ENCODE measurements around the gene KANSL3.
"Not testable (repeated sequence)": the region's sequence is repeated elsewhere in the genome, so short reads cannot be mapped to it uniquely, and the experiment has no call there.

Gene KANSL3

DNA sequence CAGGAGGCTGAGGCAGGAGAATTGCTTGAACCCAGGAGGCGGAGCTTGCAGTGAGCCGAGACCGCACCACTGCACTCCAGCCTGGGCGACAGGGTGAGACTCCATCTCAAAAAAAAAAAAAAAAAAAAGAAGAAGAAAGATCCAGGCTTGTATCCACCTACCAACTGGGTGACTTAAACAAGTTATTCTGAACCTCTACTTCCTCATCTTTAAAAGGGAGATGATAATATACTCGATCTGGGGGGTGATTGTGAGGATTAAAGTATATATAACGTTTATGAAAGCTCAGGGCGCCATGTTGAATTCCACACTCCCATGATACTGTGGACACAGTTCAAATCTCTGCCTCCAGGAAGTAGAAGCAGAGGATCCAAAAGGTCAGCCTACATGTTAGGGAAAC, 16.7 kb upstream of the KANSL3 start:
- not testable (repeated sequence) for DNase-seq

GRCh38 chr2:96651793-96652192, 13.7 kb upstream of the KANSL3 start:
- DNase-seq: no peak

DNA sequence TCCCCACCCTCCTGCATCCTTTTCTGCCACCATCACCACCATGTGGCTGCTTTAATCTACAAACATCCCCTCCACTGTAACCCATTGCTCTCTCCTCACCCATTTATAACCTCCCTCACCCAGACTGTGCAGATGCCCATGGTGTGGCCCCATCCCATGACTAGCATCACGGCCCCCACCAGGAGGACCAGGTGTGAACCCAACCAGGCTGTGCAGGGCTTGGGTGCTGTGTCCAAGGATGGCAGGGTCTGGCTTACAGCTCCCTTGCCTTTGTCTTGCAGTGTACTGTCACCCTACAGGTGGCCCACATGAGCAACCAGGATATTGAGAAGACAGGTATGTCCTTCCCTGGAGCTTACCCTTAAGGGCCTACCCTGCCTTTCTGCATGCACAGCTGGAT, 11.2 kb upstream of the KANSL3 start:
- DNase-seq: no peak

GRCh38 chr2:96648306-96648930, 10.3 kb upstream of the KANSL3 start:
- DNase-seq: no peak

- DNase-seq: no peak
Measured at GRCh38 chr2:96647681-96648080, 9.6 kb upstream of the KANSL3 start.

DNA sequence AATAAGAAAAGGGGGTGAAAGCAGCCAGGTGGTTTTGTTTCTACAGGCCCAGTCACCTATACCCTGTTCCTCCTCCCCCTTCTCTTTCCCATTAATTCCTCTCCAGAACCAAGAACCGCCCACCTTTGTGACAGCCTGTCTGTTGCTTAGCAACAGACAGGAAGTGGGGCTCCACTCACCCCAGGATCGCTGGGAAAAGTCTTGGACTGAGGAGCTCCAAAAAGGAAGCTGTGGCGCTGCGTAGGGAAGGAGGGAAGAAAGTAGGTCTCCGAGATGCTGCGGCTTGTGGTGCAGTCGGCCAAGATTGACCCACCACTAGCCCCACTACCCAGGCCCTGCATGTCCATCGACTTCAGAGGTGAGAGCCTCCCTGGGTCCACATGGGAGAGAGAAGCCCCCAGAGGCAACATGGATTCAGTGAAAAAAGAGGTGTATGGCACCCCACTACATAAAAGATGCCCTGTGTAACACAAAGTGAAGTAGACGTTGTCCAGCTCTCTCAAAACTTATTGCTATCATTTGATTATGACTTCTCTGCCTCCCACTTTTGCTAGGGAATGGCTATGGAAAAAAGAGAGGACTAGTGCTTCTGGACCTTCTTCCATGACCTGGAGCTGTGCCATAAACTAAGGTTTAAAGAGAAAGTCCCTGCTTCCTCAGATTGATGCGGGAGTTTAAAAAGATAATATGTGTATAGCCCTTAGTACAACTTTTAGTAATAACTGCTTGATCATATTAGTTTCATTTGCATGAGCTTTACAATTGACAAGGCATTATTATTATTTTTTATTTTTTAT, 4.7 kb upstream of the KANSL3 start, which contains the start of gene FER1L5:
Gene FER1L5 (plus strand): TSS at position 201 of the 797 bp plus-strand sequence. CDS start 73 bp downstream, at position 274.
- DNase-seq: no peak

DNA sequence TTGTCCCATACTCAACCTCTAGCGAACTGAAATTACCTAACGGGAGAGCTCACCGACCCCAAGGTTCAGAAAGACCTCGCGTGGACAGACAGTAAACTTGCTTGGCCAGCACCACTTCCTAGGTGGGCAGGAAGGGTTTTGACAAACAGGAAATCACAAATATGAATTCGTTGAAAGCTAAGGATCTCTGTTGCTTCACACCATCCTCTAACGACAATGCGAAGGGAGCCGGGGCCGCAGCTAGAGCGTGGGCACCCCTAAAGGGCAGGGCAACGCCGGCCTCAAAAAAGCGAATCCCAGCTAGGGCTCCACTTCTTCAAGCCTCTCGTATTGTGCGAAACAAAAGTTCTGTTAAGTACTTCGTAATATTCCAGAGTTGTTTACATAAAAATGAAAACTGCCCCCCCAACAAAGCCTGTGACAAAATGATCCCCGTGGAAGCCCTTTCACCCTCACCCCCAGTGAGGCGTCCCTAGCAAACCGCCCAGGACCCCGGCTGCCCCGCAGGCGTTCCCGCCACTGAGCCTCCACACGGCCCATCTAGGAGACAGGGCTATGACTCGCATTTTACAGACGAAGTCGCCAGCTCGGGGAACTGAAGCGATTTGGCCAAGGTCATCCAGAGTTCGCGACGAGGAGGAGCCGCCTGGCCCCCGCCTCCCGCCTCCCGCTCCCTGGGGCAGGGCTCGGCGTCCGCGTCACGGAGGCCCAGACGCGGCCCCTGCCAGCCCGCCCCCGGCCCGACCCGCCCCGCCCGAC, 548 bp downstream of the KANSL3 start:
- peak; percentile 79 for DNase-seq

GRCh38 chr2:96636551-96637171, 1.5 kb downstream of the KANSL3 start:
- DNase-seq: no peak

DNA sequence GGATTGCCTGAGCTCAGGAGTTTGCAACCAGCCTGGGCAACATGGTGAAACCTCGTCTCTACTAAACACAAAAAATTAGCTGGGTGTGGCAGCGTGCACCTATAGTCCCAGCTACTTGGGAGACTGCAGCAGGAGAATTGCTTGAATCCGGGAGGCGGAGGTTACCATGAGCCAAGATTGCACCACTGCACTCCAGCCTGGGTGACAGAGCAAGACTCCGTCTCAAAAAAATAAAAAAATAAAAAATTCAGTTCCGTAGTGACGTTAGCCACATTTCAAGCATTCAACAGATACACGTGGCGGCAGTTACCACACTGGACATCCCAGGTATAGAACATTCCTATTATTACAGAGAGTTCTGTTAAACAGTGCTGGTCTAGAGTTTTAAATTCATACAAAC, 4.5 kb downstream of the KANSL3 start:
- DNase-seq: no peak

- no peak for DNase-seq
Measured at GRCh38 chr2:96631804-96632435, 6.2 kb downstream of the KANSL3 start.

DNA sequence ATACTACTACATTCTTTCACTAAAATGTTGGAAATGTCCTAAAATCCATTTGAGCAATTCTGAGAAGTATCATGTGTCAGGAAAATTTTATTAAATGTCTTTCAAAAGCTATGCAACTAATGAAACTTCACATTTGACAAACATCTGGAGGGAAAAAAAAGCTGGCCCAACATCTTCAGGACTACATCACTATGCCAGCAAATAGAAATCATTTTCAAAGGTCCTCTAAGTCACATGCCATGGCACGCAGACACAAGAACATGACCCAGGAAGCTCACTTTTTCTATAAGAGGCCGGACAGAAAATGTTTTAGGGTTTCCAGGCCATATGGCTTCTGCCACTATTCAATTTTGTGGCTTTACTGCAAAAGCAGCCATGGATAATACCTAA, 11.6 kb downstream of the KANSL3 start:
- no peak for DNase-seq

DNA sequence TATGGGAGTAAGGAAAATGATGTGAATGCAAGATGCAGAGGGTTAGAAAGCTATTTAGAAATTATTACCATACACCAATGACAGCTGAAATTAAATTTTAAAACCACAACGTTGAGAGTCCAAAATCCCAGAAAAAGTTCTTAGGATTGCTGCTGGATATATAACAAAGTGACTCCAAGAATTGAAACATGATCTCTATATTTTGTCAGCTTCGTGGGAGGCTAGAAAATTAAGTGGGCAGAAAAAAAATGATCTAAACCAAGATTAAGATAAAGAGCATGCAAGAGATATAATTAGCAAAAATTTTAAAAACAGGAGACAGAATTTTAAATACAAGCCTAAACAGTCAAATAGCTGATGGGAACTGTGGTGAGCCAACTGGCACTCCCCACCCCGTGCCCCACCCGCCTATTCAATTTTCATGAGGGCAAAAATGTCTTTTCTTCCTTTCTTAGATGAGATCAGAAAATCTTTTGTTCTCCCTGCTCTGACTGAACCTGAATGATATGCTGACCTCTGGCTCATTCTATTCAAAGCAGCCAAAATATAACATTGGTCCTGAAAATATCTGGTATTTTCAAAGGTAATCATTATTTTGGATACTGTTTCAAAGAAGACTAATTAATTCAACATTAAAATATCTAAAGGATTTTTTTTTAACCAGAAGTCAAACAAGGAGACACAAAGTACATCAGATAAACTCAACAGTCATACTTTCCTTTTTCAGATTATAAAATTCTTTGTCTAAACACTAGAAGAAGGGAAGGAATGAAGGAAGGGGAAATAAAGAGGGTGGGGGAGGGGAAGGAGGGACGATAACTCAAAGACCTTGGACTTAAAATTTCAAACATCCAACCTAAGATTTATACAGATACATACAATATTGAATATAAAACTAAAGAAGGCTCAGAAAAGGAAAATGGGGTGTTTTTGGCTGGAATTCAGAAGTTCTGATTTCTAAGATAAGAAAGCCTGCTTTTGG, 12.2 kb downstream of the KANSL3 start:
- DNase-seq: no peak

DNA sequence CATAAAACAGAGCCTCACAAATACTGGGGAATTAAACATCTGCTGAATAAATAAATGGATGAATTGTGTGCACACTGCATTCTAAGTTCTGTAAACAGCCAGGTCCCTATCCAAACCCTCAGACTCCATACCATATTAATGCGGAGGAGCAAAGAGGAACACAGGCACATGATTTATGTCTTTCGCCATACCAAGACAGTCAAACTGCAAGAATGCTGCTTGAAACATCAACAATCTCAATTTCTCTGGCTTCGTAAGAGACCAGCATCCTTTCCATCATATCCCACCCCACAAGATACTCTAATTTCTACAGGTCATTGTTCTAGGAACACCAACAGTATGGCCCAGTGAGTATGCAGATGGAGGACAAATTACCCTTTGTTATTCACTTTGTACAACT, 15.0 kb downstream of the KANSL3 start:
- DNase-seq: no peak

DNA sequence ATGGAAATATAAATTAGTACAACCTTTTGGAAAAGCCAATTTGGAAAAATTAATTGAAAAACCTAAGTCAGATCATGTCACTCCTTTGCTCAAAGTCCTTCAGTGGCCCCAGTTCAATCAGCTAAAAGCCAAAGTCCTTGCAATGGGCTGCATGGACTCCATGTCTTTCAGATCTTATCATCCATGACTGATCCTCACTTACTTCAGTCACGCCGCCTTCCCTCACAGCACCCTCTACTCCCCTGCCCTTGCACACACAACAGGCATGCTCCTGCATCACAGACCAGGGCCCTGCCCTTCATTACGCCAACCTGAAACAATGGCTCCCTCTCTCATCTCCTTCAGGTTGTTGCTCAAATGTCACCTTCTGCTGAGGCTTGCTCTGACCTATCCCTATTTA, 15.6 kb downstream of the KANSL3 start:
- DNase-seq: no peak

DNA sequence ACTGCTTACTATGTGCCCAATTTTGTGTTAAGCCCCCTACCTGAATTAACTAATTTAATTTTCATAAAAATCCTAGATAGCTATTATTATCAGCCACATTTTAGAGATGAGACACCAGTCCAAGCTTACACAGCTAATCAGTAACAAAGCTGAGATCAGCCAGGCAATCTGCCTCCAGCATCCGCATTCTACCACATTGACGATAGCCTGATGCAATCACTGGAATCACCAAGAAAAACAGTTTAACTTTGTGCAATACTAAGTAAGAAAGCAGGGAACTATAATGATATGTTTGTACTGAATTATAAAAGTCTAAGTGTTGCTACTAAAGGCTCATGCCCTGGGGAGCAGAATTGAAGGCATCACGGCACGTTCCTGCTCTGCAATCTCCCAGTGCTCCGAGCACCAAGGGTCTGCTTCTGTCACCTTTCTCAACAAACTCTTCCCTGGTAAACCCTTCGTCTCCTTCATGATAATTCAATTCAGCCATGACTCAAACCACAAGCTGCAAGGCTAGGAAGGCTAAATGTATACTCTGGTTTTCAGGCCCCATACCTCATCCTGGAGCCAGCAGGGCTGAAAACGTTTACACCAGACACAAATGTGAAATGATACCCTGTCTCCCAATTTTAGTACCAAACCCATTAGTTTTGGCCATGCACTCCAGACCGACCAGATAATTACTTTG, 19.4 kb downstream of the KANSL3 start:
- DNase-seq: no peak

- no peak for DNase-seq
Measured at GRCh38 chr2:96617012-96617411, 21.1 kb downstream of the KANSL3 start.

DNA sequence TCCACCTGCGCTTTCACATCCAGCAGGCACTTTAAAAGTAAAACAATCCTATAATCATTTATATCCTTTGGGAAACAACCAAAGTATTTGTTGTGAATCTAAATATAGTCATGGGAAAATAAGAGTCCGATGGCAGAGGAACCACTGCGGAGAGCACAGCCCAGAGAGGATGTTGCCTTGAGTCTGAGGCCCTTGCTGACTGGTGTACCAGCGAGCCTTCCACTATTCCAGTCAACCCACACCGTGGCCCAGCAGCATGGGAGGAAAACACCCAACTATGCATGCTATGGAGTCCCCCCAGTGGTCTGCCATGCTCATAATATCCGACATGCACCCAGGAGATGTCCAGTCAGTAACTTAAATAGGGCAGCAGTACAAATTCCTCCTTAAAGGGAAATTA, 21.6 kb downstream of the KANSL3 start:
- DNase-seq: no peak

GRCh38 chr2:96616128-96616527, 22.0 kb downstream of the KANSL3 start:
- DNase-seq: no peak

- no peak for DNase-seq
Measured at GRCh38 chr2:96608469-96609455, 29.4 kb downstream of the KANSL3 start.

- no peak for DNase-seq
Measured at GRCh38 chr2:96604104-96604503, 34.0 kb downstream of the KANSL3 start.

Measured in activated CD4-positive, alpha-beta T cell treated with anti-CD3 and anti-CD28 coated beads, Interleukin-2, amount 50 U/mL, for 16 hours (primary cell).